Lower leg skin (tissue), 3 donors: ENCODE results near the gene HLA-G.

Source experiments
- CTCF ChIP-seq, 3 donors: fragments of 450-650 bp; IDR thresholded peaks; one replicate each; pipeline ENCODE4 v1.5.1; 2016; ENCODE audit warnings: antibody characterized with exemption in 3 of 3, mild to moderate bottlenecking in 3 of 3, moderate library complexity in 2 of 3
- POLR2A ChIP-seq, 2 donors: fragments of 450-650 bp; IDR thresholded peaks; one replicate each; pipeline ENCODE4 v1.6.1; 2016 to 2017; ENCODE audit warnings: antibody characterized with exemption in 2 of 2, mild to moderate bottlenecking in 1 of 2, moderate library complexity in 1 of 2

- TF ChIP-seq CTCF (IDR thresholded peaks at IDR 0.05) (no peak), POLR2A (IDR thresholded peaks at IDR 0.05) (no peak)
Measured at GRCh38 chr6:29796026-29796425, 31.6 kb upstream of the HLA-G start.
